ENCODE data around the gene RFNG.

DNA sequence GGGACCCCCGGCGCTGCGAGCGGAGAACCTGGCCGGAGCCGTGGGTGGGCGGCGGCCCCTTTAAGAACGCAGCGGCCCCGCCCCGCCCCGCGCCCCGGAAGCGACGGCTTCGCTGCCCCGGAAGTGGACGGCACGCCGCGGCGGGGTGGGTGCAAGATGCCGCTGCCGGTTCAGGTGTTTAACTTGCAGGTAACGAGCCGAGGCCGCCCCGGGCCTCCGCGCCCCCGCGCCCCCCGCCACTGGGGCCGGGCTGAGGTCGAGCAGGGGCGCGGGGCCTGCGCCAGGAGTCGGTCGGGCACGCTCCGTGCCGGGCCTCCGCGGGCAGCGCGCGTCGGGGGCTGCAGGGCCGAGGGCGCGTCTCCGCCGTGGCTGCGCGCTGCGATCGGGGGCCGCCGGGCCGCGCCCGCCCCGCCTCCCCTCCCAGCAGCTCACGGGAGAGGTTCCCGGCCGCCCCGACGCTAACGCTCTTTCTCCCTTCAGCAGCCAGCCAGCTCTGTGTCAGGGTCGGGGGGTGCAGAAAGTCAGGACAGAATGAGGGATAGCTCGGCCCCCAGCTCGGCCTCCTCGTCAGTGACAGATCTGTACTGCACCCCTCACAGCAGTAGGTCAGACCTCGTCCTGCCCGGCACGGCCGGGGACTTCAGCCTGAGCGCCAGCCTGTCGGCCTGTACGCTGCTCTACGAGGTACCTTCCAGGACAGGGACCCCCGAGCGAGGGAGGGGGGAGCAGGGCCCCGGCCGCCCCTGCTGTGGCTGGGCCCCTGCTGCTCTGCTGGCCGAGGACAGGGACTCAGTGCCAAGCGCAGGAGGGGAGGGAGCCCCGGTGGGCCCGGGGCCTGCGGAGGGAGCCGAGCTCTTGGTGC, at the start of gene RFNG, which contains the start of gene GPS1:
- TF ChIP-seq, protein P1, sequence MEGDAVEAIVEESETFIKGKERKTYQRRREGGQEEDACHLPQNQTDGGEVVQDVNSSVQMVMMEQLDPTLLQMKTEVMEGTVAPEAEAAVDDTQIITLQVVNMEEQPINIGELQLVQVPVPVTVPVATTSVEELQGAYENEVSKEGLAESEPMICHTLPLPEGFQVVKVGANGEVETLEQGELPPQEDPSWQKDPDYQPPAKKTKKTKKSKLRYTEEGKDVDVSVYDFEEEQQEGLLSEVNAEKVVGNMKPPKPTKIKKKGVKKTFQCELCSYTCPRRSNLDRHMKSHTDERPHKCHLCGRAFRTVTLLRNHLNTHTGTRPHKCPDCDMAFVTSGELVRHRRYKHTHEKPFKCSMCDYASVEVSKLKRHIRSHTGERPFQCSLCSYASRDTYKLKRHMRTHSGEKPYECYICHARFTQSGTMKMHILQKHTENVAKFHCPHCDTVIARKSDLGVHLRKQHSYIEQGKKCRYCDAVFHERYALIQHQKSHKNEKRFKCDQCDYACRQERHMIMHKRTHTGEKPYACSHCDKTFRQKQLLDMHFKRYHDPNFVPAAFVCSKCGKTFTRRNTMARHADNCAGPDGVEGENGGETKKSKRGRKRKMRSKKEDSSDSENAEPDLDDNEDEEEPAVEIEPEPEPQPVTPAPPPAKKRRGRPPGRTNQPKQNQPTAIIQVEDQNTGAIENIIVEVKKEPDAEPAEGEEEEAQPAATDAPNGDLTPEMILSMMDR (IDR thresholded peaks at IDR 0.05; ENCODE audit: low read depth, low read length, poor library complexity, severe bottlenecking): no peak
- no peak for TF ChIP-seq EZH2phosphoT487 (IDR thresholded peaks at IDR 0.05; ENCODE audit: borderline replicate concordance, low read length)
